Upper lobe of left lung (tissue), 6 donors: Measurements from ENCODE around the gene FAM216A. TPM values are rescaled to one million over a fixed set of nuclear protein-coding genes. Genes with fewer than 3 reads are reported as not detected.

Experiments
- ATAC-seq, 2 donors: fragments of 200-7000 bp; cut with Tn5 transposase; one replicate each; pipeline ENCODE4 v1.9.1; 2022; ENCODE audit warnings: mild to moderate bottlenecking in 2 of 2, moderate library complexity in 2 of 2; ENCODE audit not compliant: low FRiP score in 2 of 2
- DNase-seq, 2 donors: peaks; one replicate each; pipeline ENCODE4 v3.0.0-alpha.2; 2019 to 2020
- H3K27ac ChIP-seq, 4 donors: fragments of 200-600 bp; sonication (generic); one replicate each; pipeline ENCODE4 v1.5.1; 2016 to 2019
- H3K27me3 ChIP-seq, 4 donors: fragments of 200-600 bp; sonication (generic); one replicate each; pipeline ENCODE4 v1.5.1; 2017 to 2019
- H3K36me3 ChIP-seq, 4 donors: fragments of 200-600 bp; sonication (generic); one replicate each; pipeline ENCODE4 v1.5.1; 2016 to 2019
- H3K4me1 ChIP-seq, 4 donors: fragments of 200-600 bp; sonication (generic); one replicate each; pipeline ENCODE4 v1.5.1; 2018 to 2019
- H3K4me3 ChIP-seq, 4 donors: fragments of 200-600 bp; sonication (generic); one replicate each; pipeline ENCODE4 v1.5.1; 2017 to 2019; ENCODE audit warnings: mild to moderate bottlenecking in 2 of 4, moderate library complexity in 1 of 4
- H3K9me3 ChIP-seq, 4 donors: fragments of 200-600 bp; sonication (generic); one replicate each; pipeline ENCODE4 v1.5.1; 2018 to 2019
- CTCF ChIP-seq, 6 experiments: fragments of 450-650 bp in 4 of 6; fragments of 200-600 bp in 2 of 6; sonication (generic) in 2 of 6; IDR thresholded peaks; one replicate each; pipeline ENCODE4 v1.5.1; 2016 to 2019; ENCODE audit warnings: antibody characterized with exemption in 6 of 6
- EP300 ChIP-seq, 4 donors: sonication (generic); formaldehyde crosslinking; IDR thresholded peaks; one replicate each; pipeline ENCODE4 v1.5.1; 2017; ENCODE audit warnings: antibody characterized with exemption in 4 of 4, control low read depth in 2 of 4
- POLR2A ChIP-seq, 4 donors: fragments of 450-650 bp; IDR thresholded peaks; one replicate each; pipeline ENCODE4 v1.5.1; 2016 to 2017; ENCODE audit warnings: antibody characterized with exemption in 4 of 4, mild to moderate bottlenecking in 2 of 4
- POLR2AphosphoS5 ChIP-seq, 2 donors: sonication (generic); formaldehyde crosslinking; IDR thresholded peaks; one replicate each; pipeline ENCODE4 v1.5.1; 2017; ENCODE audit warnings: antibody characterized with exemption in 2 of 2
- WGBS, 2 donors: methylation state at CpG; one replicate each; pipeline ENCODE4 v1.1.5; 2017 to 2018; 5-methylcytosine and 5-hydroxymethylcytosine counted together
- total RNA-seq, 6 donors: library from RNA; depleted of rRNA in 4 of 6; stranded (reverse); fragments of >200 nt in 4 of 6; gene quantifications; one replicate each; pipeline versions ENCODE4 v1.1.0 to v1.2.1, GENCODE V29; 2016 to 2021
- donor health status: DM: no; HTN: no; CAD: no; lungs with moderate emphysema.
- donor health status: DM: no; HTN: yes; CAD: no; lungs with severe emphysema.

FAM216A gene
- total RNA-seq, 6 donors from 2014 or later, result 3.1 to 6.1 (median 3.2) TPM

GRCh38 chr12:110528277-110528839 lies 59.7 kb downstream of the FAM216A start:
- Histone ChIP-seq H3K27ac (no peak overlapping the region), H3K4me3 (no peak overlapping the region), H3K4me1 (peaks cover 0 to 2% (median 0%) of the 10 kb centered on the region in 4 donors), H3K27me3 (no peaks in the 10 kb centered on the region), H3K9me3 (no peaks in the 10 kb centered on the region), H3K36me3 (peaks cover 0 to 6% (median 0%) of the 10 kb centered on the region in 4 donors)
- 92 to 97% methylated on average over 6 of the region's 6 CpGs for WGBS, 2 donors
- TF ChIP-seq EP300 (IDR thresholded peaks at IDR 0.05), result no peak
- no peak for TF ChIP-seq POLR2A (IDR thresholded peaks at IDR 0.05)
- no peak for TF ChIP-seq CTCF (IDR thresholded peaks at IDR 0.05)
- no peak for TF ChIP-seq POLR2AphosphoS5 (IDR thresholded peaks at IDR 0.05)
- ATAC-seq (no peak), DNase-seq (no peak)

GRCh38 chr12:110530511-110530910 lies 61.9 kb downstream of the FAM216A start:
- no peak overlapping the region for H3K27ac ChIP-seq
- no peak overlapping the region for H3K4me3 ChIP-seq
- peaks cover 0 to 13% (median 0%) of the 10 kb centered on the region in 4 donors for H3K36me3 ChIP-seq
- no peaks in the 10 kb centered on the region for H3K9me3 ChIP-seq
- ATAC-seq (no peak), DNase-seq (no peak)
- H3K4me1 ChIP-seq, result peaks cover 0 to 2% (median 0%) of the 10 kb centered on the region in 4 donors
- WGBS, 2 donors, result 51 to 69% methylated on average over 2 of the region's 2 CpGs
- no peaks in the 10 kb centered on the region for H3K27me3 ChIP-seq
- TF ChIP-seq CTCF (IDR thresholded peaks at IDR 0.05) (no peak), POLR2AphosphoS5 (IDR thresholded peaks at IDR 0.05) (no peak), POLR2A (IDR thresholded peaks at IDR 0.05) (no peak), EP300 (IDR thresholded peaks at IDR 0.05) (no peak)

GRCh38 chr12:110531741-110532333 lies 63.2 kb downstream of the FAM216A start:
- Histone ChIP-seq H3K36me3 (peaks cover 6 to 26% (median 10%) of the 10 kb centered on the region in 4 donors), H3K27me3 (no peaks in the 10 kb centered on the region), H3K4me3 (no peak overlapping the region), H3K27ac (no peak overlapping the region), H3K4me1 (peaks cover 0 to 2% (median 0%) of the 10 kb centered on the region in 4 donors), H3K9me3 (no peaks in the 10 kb centered on the region)
- no peak for ATAC-seq
- DNase-seq, result no peak
- TF ChIP-seq POLR2AphosphoS5 (IDR thresholded peaks at IDR 0.05) (no peak), EP300 (IDR thresholded peaks at IDR 0.05) (no peak), CTCF (IDR thresholded peaks at IDR 0.05) (no peak)
- 50 to 51% methylated on average over 2 of the region's 2 CpGs for WGBS, 2 donors

- H3K4me1 ChIP-seq, result peaks cover 0 to 2% (median 0%) of the 10 kb centered on the region in 4 donors
- TF ChIP-seq CTCF (IDR thresholded peaks at IDR 0.05) (no peak), EP300 (IDR thresholded peaks at IDR 0.05) (no peak), POLR2AphosphoS5 (IDR thresholded peaks at IDR 0.05) (no peak), POLR2A (IDR thresholded peaks at IDR 0.05) (no peak)
- WGBS, 2 donors, result 85 to 91% methylated on average over 3 of the region's 3 CpGs
- ATAC-seq (no peak), DNase-seq (no peak)
- no peak overlapping the region for H3K27ac ChIP-seq
- H3K27me3 ChIP-seq, result no peaks in the 10 kb centered on the region
- H3K9me3 ChIP-seq, result no peaks in the 10 kb centered on the region
- no peak overlapping the region for H3K4me3 ChIP-seq
- peaks cover 7 to 34% (median 12%) of the 10 kb centered on the region in 4 donors for H3K36me3 ChIP-seq
Observed at GRCh38 chr12:110532644-110533043, 64.0 kb downstream of the FAM216A start.

- no peak overlapping the region for H3K27ac ChIP-seq
- H3K4me3 ChIP-seq, result no peak overlapping the region
- 52 to 57% methylated on average over 6 of the region's 6 CpGs for WGBS, 2 donors
- peaks cover 0 to 7% (median 0%) of the 10 kb centered on the region in 4 donors for H3K4me1 ChIP-seq
- no peaks in the 10 kb centered on the region for H3K9me3 ChIP-seq
- ATAC-seq, result no peak
- H3K27me3 ChIP-seq, result no peaks in the 10 kb centered on the region
- TF ChIP-seq POLR2A (IDR thresholded peaks at IDR 0.05) (no peak), POLR2AphosphoS5 (IDR thresholded peaks at IDR 0.05) (no peak), EP300 (IDR thresholded peaks at IDR 0.05) (no peak), CTCF (IDR thresholded peaks at IDR 0.05) (no peak)
- DNase-seq, result no peak
- H3K36me3 ChIP-seq, result peaks cover 7 to 43% (median 17%) of the 10 kb centered on the region in 4 donors
Observed at GRCh38 chr12:110533607-110534006, 65.0 kb downstream of the FAM216A start.
